NCI-H2196 treated with DMSO at 0.1 percent for 48 hours (cell line): ENCODE measurements around the gene RCN2.

Experiments used
- DNase-seq: peaks from one replicate; lab custom pipeline; 2025; ENCODE audit not compliant: unreplicated experiment; lab: John Stamatoyannopoulos, UW

Gene RCN2

GRCh38 chr15:76973906-76974305 lies 42.4 kb downstream of the RCN2 start:
- DNase-seq: no peak

- no peak for DNase-seq
Observed at GRCh38 chr15:76974456-76975036, 43.0 kb downstream of the RCN2 start.

- DNase-seq: no peak
Observed at GRCh38 chr15:76976141-76976540, 44.6 kb downstream of the RCN2 start.

- no peak for DNase-seq
Observed at GRCh38 chr15:76976572-76977270, 45.2 kb downstream of the RCN2 start.

GRCh38 chr15:76978522-76979330 lies 47.2 kb downstream of the RCN2 start:
- DNase-seq: no peak

GRCh38 chr15:76979331-76979925 lies 47.9 kb downstream of the RCN2 start:
- DNase-seq: no peak

- no peak for DNase-seq
Observed at GRCh38 chr15:76979996-76980520, 48.5 kb downstream of the RCN2 start.

- no peak for DNase-seq
Observed at GRCh38 chr15:76982356-76982755, 50.8 kb downstream of the RCN2 start.

- no peak for DNase-seq
Observed at GRCh38 chr15:76982756-76983155, 51.2 kb downstream of the RCN2 start.

- DNase-seq: no peak
Observed at GRCh38 chr15:76983590-76984375, 52.2 kb downstream of the RCN2 start.

- no peak for DNase-seq
Observed at GRCh38 chr15:76986743-76987142, 55.2 kb downstream of the RCN2 start.

GRCh38 chr15:76987276-76987675 lies 55.7 kb downstream of the RCN2 start:
- no peak for DNase-seq

- no peak for DNase-seq
Observed at GRCh38 chr15:76987896-76988860, 56.6 kb downstream of the RCN2 start.

- DNase-seq: no peak
Observed at GRCh38 chr15:76988867-76989780, 57.6 kb downstream of the RCN2 start.

- DNase-seq: no peak
Observed at GRCh38 chr15:76991048-76991447, 59.5 kb downstream of the RCN2 start.

- no peak for DNase-seq
Observed at GRCh38 chr15:76991741-76992645, 60.4 kb downstream of the RCN2 start.

- DNase-seq: no peak
Observed at GRCh38 chr15:76993114-76993725, 61.7 kb downstream of the RCN2 start.
